ENCODE measurements around the gene ANKRD24. TPM values are rescaled to one million over a fixed set of nuclear protein-coding genes. Genes with fewer than 3 reads are reported as not detected.

The ANKRD24 gene
- total and polyA plus RNA-seq, 2 experiments from 2014 or later, result 1.5 to 3.4 TPM

- Histone ChIP-seq H3K9me3 (ENCODE audit: low read depth) (no peaks in the 10 kb centered on the region), H4K20me1 (ENCODE audit: insufficient read depth, poor library complexity, severe bottlenecking) (no peaks in the 10 kb centered on the region), H3K27me3 (no peaks in the 10 kb centered on the region), H3K9me2 (replicated peaks; ENCODE audit: insufficient read depth) (no peaks in the 10 kb centered on the region), H3K27ac (no peak overlapping the region), H3K4me1 (ENCODE audit: insufficient read depth) (no peaks in the 10 kb centered on the region), H3K4me2 (no peak overlapping the region), H2AFZ (no peak overlapping the region), H3K36me3 (replicated peaks; ENCODE audit: insufficient read depth, low read depth) (no peaks in the 10 kb centered on the region), H3K4me3 (no peak overlapping the region), H3K79me2 (no peaks in the 10 kb centered on the region)
- 100% methylated on average over 4 of the region's 4 CpGs for WGBS (ENCODE audit: low lambda C conversion rate, missing lambda C conversion rate)
- no peak for TF ChIP-seq EZH2phosphoT487 (IDR thresholded peaks at IDR 0.05; ENCODE audit: low read depth, severe bottlenecking, unreplicated experiment)
- TF ChIP-seq EZH2 (IDR thresholded peaks at IDR 0.05; ENCODE audit: borderline replicate concordance), result no peak
- no peak for DNase-seq (ENCODE audit: low spot score)
These were observed 74.1 kb downstream of the ANKRD24 start for GRCh38 chr19:4256563-4256962.

DNA sequence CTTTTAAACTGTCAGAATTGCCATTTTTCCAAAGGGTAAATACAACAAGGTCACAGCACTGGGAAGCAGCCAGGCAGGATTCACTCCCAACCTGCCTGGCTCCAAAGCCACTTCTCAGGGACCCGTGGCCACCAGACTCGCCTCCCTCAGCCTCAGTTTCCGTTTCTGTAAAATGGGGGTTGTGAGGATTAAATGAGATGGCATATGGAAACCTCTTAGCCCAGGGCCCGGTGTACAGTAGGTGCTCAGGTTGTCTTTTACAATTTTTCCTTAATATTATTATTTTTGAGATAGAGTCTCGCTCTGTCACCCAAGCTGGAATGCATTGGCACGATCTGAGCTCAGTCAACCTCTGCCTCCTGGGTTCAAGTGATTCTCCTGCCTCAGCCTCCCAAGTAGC, 74.5 kb downstream of the ANKRD24 start:
- no peaks in the 10 kb centered on the region for H3K4me1 ChIP-seq (ENCODE audit: insufficient read depth)
- WGBS (ENCODE audit: low lambda C conversion rate, missing lambda C conversion rate), result 89% methylated on average over 6 of the region's 6 CpGs
- H3K27ac ChIP-seq, result no peak overlapping the region
- no peaks in the 10 kb centered on the region for H3K36me3 ChIP-seq (replicated peaks; ENCODE audit: insufficient read depth, low read depth)
- no peak overlapping the region for H2AFZ ChIP-seq
- TF ChIP-seq EZH2 (IDR thresholded peaks at IDR 0.05; ENCODE audit: borderline replicate concordance) (no peak), EZH2phosphoT487 (IDR thresholded peaks at IDR 0.05; ENCODE audit: low read depth, severe bottlenecking, unreplicated experiment) (no peak)
- TF ChIP-seq, protein P1, sequence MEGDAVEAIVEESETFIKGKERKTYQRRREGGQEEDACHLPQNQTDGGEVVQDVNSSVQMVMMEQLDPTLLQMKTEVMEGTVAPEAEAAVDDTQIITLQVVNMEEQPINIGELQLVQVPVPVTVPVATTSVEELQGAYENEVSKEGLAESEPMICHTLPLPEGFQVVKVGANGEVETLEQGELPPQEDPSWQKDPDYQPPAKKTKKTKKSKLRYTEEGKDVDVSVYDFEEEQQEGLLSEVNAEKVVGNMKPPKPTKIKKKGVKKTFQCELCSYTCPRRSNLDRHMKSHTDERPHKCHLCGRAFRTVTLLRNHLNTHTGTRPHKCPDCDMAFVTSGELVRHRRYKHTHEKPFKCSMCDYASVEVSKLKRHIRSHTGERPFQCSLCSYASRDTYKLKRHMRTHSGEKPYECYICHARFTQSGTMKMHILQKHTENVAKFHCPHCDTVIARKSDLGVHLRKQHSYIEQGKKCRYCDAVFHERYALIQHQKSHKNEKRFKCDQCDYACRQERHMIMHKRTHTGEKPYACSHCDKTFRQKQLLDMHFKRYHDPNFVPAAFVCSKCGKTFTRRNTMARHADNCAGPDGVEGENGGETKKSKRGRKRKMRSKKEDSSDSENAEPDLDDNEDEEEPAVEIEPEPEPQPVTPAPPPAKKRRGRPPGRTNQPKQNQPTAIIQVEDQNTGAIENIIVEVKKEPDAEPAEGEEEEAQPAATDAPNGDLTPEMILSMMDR (IDR thresholded peaks at IDR 0.05; ENCODE audit: poor library complexity), result no peak
- no peaks in the 10 kb centered on the region for H3K9me3 ChIP-seq (ENCODE audit: low read depth)
- DNase-seq (ENCODE audit: low spot score), result no peak
- H3K9me2 ChIP-seq (replicated peaks; ENCODE audit: insufficient read depth), result no peaks in the 10 kb centered on the region
- no peaks in the 10 kb centered on the region for H4K20me1 ChIP-seq (ENCODE audit: insufficient read depth, poor library complexity, severe bottlenecking)
- no peaks in the 10 kb centered on the region for H3K79me2 ChIP-seq
- no peak overlapping the region for H3K4me2 ChIP-seq
- H3K4me3 ChIP-seq, result no peak overlapping the region
- no peaks in the 10 kb centered on the region for H3K27me3 ChIP-seq

DNA sequence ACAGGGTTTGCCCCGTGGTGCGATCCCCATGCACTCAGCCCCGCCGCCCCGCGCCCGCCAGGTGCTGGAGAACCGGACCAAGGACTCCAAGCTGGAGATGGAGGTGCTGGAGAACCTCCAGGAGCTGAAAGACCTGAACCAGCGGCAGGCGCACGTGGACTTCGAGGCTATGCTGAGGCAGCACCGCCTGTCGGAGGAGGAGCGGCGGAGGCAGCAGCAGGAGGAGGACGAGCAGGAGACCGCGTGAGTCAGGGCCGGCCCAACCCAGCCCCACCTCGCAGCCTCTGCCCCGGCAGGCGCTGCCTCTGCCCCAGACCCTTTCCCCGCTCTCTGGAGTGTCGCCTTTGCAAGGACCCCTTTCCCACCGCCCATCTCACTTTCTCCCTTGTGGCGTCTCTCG, 75.7 kb downstream of the ANKRD24 start:
- no peaks in the 10 kb centered on the region for H3K27me3 ChIP-seq
- H3K79me2 ChIP-seq, result no peaks in the 10 kb centered on the region
- DNase-seq (ENCODE audit: low spot score), result no peak
- TF ChIP-seq, protein P1 (IDR thresholded peaks at IDR 0.05; ENCODE audit: poor library complexity), result no peak
- TF ChIP-seq EZH2phosphoT487 (IDR thresholded peaks at IDR 0.05; ENCODE audit: low read depth, severe bottlenecking, unreplicated experiment), result no peak
- no peak for TF ChIP-seq EZH2 (IDR thresholded peaks at IDR 0.05; ENCODE audit: borderline replicate concordance)
- H3K4me1 ChIP-seq (ENCODE audit: insufficient read depth), result no peaks in the 10 kb centered on the region
- no peaks in the 10 kb centered on the region for H3K9me3 ChIP-seq (ENCODE audit: low read depth)
- H3K4me3 ChIP-seq, result no peak overlapping the region
- H3K27ac ChIP-seq, result no peak overlapping the region
- H2AFZ ChIP-seq, result no peak overlapping the region
- 98% methylated on average over 20 of the region's 28 CpGs for WGBS (ENCODE audit: low lambda C conversion rate, missing lambda C conversion rate)
- H3K36me3 ChIP-seq (replicated peaks; ENCODE audit: insufficient read depth, low read depth), result no peaks in the 10 kb centered on the region
- H4K20me1 ChIP-seq (ENCODE audit: insufficient read depth, poor library complexity, severe bottlenecking), result no peaks in the 10 kb centered on the region
- no peaks in the 10 kb centered on the region for H3K9me2 ChIP-seq (replicated peaks; ENCODE audit: insufficient read depth)
- no peak overlapping the region for H3K4me2 ChIP-seq

GRCh38 chr19:4260613-4261191, 78.2 kb downstream of the ANKRD24 start:
- Histone ChIP-seq H3K4me2 (no peak overlapping the region), H3K36me3 (replicated peaks; ENCODE audit: insufficient read depth, low read depth) (no peaks in the 10 kb centered on the region), H3K4me1 (ENCODE audit: insufficient read depth) (no peaks in the 10 kb centered on the region), H3K9me2 (replicated peaks; ENCODE audit: insufficient read depth) (no peaks in the 10 kb centered on the region), H3K79me2 (no peaks in the 10 kb centered on the region), H3K9me3 (ENCODE audit: low read depth) (no peaks in the 10 kb centered on the region), H3K4me3 (no peak overlapping the region), H3K27ac (no peak overlapping the region), H2AFZ (no peak overlapping the region), H3K27me3 (no peaks in the 10 kb centered on the region), H4K20me1 (ENCODE audit: insufficient read depth, poor library complexity, severe bottlenecking) (no peaks in the 10 kb centered on the region)
- WGBS (ENCODE audit: low lambda C conversion rate, missing lambda C conversion rate), result 97% methylated on average over 11 of the region's 11 CpGs
- DNase-seq (ENCODE audit: low spot score), result no peak
- TF ChIP-seq, protein P1 (IDR thresholded peaks at IDR 0.05; ENCODE audit: poor library complexity), result no peak
- TF ChIP-seq EZH2phosphoT487 (IDR thresholded peaks at IDR 0.05; ENCODE audit: low read depth, severe bottlenecking, unreplicated experiment) (no peak), EZH2 (IDR thresholded peaks at IDR 0.05; ENCODE audit: borderline replicate concordance) (no peak)

Data from hepatocyte (in vitro differentiated cells).